CD4-positive, alpha-beta T cell (primary cell): ENCODE results near the gene RPUSD4. TPM values are rescaled to one million over a fixed set of nuclear protein-coding genes. Genes with fewer than 3 reads are reported as not detected.

Source experiments
- ATAC-seq: fragments of 200-7000 bp; cut with Tn5 transposase; one replicate; pipeline ENCODE4 v1.10.0; 2022; ENCODE audit warnings: mild to moderate bottlenecking; ENCODE audit not compliant: poor library complexity
- CTCF ChIA-PET: fragments of 350-600 bp; sonication (Branson Sonifier 250); formaldehyde crosslinking; loops from one replicate; lab custom pipeline; 2021; ENCODE audit warnings: antibody characterized with exemption, inconsistent platforms; lab: Charles Lee
- POLR2A ChIA-PET: fragments of 350-600 bp; sonication (Branson Sonifier 250); formaldehyde crosslinking; loops from one replicate; lab custom pipeline; 2021; ENCODE audit warnings: antibody characterized with exemption, inconsistent platforms; lab: Charles Lee
- DNase-seq, 14 experiments: peaks; one replicate each; pipeline ENCODE4 v3.0.0-alpha.2; 2013 to 2020; ENCODE audit warnings: mixed read lengths in 2 of 14
- H3K27ac ChIP-seq, 2 donors: one replicate each; pipeline versions ENCODE4 v1.5.1 to v1.7.0; 2013; ENCODE audit warnings: low read length in 2 of 2, low read depth in 1 of 2, mild to moderate bottlenecking in 1 of 2
- H3K27me3 ChIP-seq, 2 experiments: 1 replicate in 1 of 2; 2 replicates in 1 of 2; pipeline versions ENCODE4 v1.6.1 to v1.7.0; 2013; ENCODE audit warnings: low read length in 2 of 2, control low read depth in 1 of 2, mild to moderate bottlenecking in 1 of 2, moderate library complexity in 1 of 2; ENCODE audit not compliant: insufficient read depth in 2 of 2, control insufficient read depth in 1 of 2
- H3K36me3 ChIP-seq: one replicate; pipeline ENCODE4 v1.6.1; 2013; ENCODE audit warnings: low read length, control low read depth; ENCODE audit not compliant: insufficient read depth
- H3K4me1 ChIP-seq: one replicate; pipeline ENCODE4 v1.6.1; 2013; ENCODE audit warnings: low read length, control low read depth; ENCODE audit not compliant: insufficient read depth
- H3K4me3 ChIP-seq: one replicate; pipeline ENCODE4 v1.5.1; 2013; ENCODE audit warnings: mild to moderate bottlenecking, low read length, moderate library complexity
- H3K9me3 ChIP-seq, 2 experiments: 1 replicate in 1 of 2; 2 replicates in 1 of 2; pipeline versions ENCODE4 v1.6.1 to v1.7.0; 2013; ENCODE audit warnings: low read length in 2 of 2, mild to moderate bottlenecking in 2 of 2, control low read depth in 1 of 2, moderate library complexity in 1 of 2; ENCODE audit not compliant: control insufficient read depth in 1 of 2, insufficient read depth in 1 of 2
- H3K27ac Mint-ChIP-seq: one replicate; pipeline ENCODE4 v1.8.0; 2020; ENCODE audit warnings: mixed read lengths
- H3K27me3 Mint-ChIP-seq: one replicate; pipeline ENCODE4 v1.8.0; 2021; ENCODE audit warnings: mixed read lengths
- H3K36me3 Mint-ChIP-seq: one replicate; pipeline ENCODE4 v1.8.0; 2021; ENCODE audit warnings: low read depth, mixed read lengths
- H3K4me1 Mint-ChIP-seq: one replicate; pipeline ENCODE4 v1.8.0; 2021; ENCODE audit warnings: low read depth, mixed read lengths
- H3K4me3 Mint-ChIP-seq: one replicate; pipeline ENCODE4 v1.8.0; 2020; ENCODE audit warnings: mild to moderate bottlenecking, mixed read lengths
- H3K9me3 Mint-ChIP-seq: one replicate; pipeline ENCODE4 v1.8.0; 2020; ENCODE audit warnings: mixed read lengths
- CTCF ChIP-seq: fragments of 200-600 bp; IDR thresholded peaks from one replicate; pipeline ENCODE4 v1.8.0; 2022; ENCODE audit warnings: antibody characterized with exemption, mild to moderate bottlenecking
- intact Hi-C, 2 experiments: fragments of 100-400 bp; cut with DNase I in 1 of 2; cut with micrococcal nuclease in 1 of 2; formaldehyde crosslinking; loops; one replicate each; pipeline versions ENCODE4 v1.15.1 to v1.9.0; 2023 to 2025; cut with DNase I, micrococcal nuclease
- total RNA-seq, 174 experiments: library from RNA in 2 of 174; stranded (reverse) in 2 of 174; gene quantifications; one replicate each; pipeline ENCODE4 v1.2.3 and lab custom pipeline; 2021 to 2026

RPUSD4 gene
- total RNA-seq, 2 experiments from 2014 or later: 33.1 to 37.6 TPM

DNA sequence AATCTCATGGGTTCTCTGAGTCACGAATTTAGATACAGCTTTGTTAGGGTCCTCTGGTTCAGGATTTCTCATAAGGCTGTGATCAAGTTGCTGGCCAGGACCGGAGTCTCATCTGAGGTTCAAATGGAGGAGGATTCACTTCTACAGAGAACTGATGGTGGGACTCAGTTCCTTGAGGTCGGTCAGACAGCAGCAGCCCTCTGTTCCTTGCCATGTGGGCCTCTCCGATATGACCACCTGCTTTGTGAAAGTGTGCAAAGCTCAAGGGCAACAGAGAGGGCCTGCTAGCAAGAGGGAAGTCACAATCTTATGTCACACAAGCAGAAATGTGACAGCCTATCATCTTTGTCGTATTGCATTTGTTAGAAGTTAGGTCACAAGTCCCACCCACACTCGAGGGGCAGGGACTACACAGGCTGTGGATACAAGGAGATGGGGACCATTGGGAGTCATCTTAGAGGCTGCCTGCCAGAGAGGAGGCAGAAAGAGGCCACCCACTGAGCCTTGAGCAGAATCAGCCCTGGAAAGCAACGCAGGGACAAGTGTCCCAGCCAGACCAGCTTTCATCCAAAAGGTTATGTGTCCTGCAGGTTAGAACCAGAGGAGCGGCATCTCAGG, 34.5 kb downstream of the RPUSD4 start:
- peaks cover 12% of the 10 kb centered on the region for H3K27me3 Mint-ChIP-seq
- no peaks in the 10 kb centered on the region for H3K4me1 Mint-ChIP-seq
- DNase-seq (no peak), ATAC-seq (no peak)
- peaks cover 0 to 2% of the 10 kb centered on the region in 2 experiments for H3K27me3 ChIP-seq
- H3K9me3 Mint-ChIP-seq: peaks cover 2% of the 10 kb centered on the region
- H3K27ac Mint-ChIP-seq: no peak overlapping the region
- no peak overlapping the region for H3K4me3 Mint-ChIP-seq
- ChIA-PET CTCF (no interaction called here), POLR2A (no interaction called here)
- H3K9me3 ChIP-seq: peaks cover 0 to 6% of the 10 kb centered on the region in 2 experiments
- peaks cover 2% of the 10 kb centered on the region for H3K4me1 ChIP-seq
- H3K36me3 ChIP-seq: no peaks in the 10 kb centered on the region
- H3K36me3 Mint-ChIP-seq: no peaks in the 10 kb centered on the region
- TF ChIP-seq CTCF: no peak
- H3K4me3 ChIP-seq: no peak overlapping the region
- intact Hi-C loops: no loop called here
- no peak overlapping the region for H3K27ac ChIP-seq

DNA sequence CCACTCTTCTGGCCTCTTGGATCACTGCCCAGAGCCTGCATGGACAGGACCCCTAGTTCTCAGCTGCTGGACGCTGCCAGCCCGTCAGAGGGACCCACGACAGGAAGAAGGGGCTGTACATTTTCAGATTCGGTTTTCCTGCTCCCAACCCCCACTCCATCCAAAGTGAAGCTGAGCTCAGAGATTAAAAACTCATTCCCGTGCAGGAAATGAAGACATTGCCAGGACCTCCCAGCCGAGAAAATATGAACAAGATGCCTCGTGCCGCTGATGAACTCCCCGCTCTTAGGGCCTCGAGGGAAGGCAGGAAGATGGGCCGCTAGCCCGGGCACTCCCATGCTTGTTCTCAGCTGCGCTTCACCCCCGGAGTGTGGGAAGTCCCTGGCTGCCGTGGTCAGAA, 36.1 kb downstream of the RPUSD4 start:
- H3K27me3 Mint-ChIP-seq: peaks cover 12% of the 10 kb centered on the region
- ATAC-seq: no peak
- no peak for DNase-seq
- POLR2A ChIA-PET: no interaction called here
- CTCF ChIA-PET: no interaction called here
- Histone ChIP-seq H3K36me3 (no peaks in the 10 kb centered on the region), H3K27me3 (peaks cover 0 to 2% of the 10 kb centered on the region in 2 experiments), H3K27ac (no peak overlapping the region), H3K9me3 (peaks cover 0 to 3% of the 10 kb centered on the region in 2 experiments), H3K4me3 (no peak overlapping the region), H3K4me1 (no peaks in the 10 kb centered on the region)
- H3K36me3 Mint-ChIP-seq: no peaks in the 10 kb centered on the region
- peaks cover 2% of the 10 kb centered on the region for H3K9me3 Mint-ChIP-seq
- TF ChIP-seq CTCF: no peak
- no peak overlapping the region for H3K4me3 Mint-ChIP-seq
- no peak overlapping the region for H3K27ac Mint-ChIP-seq
- intact Hi-C loops: no loop called here
- no peaks in the 10 kb centered on the region for H3K4me1 Mint-ChIP-seq

- Histone ChIP-seq H3K4me3 (no peak overlapping the region), H3K27ac (no peak overlapping the region), H3K27me3 (peaks cover 0 to 2% of the 10 kb centered on the region in 2 experiments), H3K9me3 (no peaks in the 10 kb centered on the region), H3K36me3 (no peaks in the 10 kb centered on the region), H3K4me1 (no peaks in the 10 kb centered on the region)
- ChIA-PET POLR2A (no interaction called here), CTCF (no interaction called here)
- Mint-ChIP-seq H3K36me3 (no peaks in the 10 kb centered on the region), H3K27ac (no peak overlapping the region), H3K9me3 (no peaks in the 10 kb centered on the region), H3K27me3 (peaks cover 12% of the 10 kb centered on the region), H3K4me1 (no peaks in the 10 kb centered on the region), H3K4me3 (no peak overlapping the region)
- no peak for ATAC-seq
- TF ChIP-seq CTCF: no peak
- no peak for DNase-seq
- intact Hi-C loops: no loop called here
Measured at GRCh38 chr11:126174816-126175215, 36.6 kb downstream of the RPUSD4 start.
